ENCODE measurements around the gene CCDC171.

GRCh38 chr9:15570769-15571168 lies 17.9 kb downstream of the CCDC171 start:
- TF ChIP-seq ZNF274 (IDR thresholded peaks at IDR 0.05; ENCODE audit: low read depth, low read length) (no peak), RAD21 (IDR thresholded peaks at IDR 0.05; ENCODE audit: low read depth) (no peak), EZH2 (IDR thresholded peaks at IDR 0.05) (no peak), POLR2AphosphoS5 (IDR thresholded peaks at IDR 0.05; ENCODE audit: low read depth, low read length) (no peak), EZH2phosphoT487 (IDR thresholded peaks at IDR 0.05; ENCODE audit: borderline replicate concordance) (no peak), YY1 (IDR thresholded peaks at IDR 0.05; ENCODE audit: extremely low read depth, insufficient replicate concordance, low read depth, low read length) (no peak)
- TF ChIP-seq, protein P1, sequence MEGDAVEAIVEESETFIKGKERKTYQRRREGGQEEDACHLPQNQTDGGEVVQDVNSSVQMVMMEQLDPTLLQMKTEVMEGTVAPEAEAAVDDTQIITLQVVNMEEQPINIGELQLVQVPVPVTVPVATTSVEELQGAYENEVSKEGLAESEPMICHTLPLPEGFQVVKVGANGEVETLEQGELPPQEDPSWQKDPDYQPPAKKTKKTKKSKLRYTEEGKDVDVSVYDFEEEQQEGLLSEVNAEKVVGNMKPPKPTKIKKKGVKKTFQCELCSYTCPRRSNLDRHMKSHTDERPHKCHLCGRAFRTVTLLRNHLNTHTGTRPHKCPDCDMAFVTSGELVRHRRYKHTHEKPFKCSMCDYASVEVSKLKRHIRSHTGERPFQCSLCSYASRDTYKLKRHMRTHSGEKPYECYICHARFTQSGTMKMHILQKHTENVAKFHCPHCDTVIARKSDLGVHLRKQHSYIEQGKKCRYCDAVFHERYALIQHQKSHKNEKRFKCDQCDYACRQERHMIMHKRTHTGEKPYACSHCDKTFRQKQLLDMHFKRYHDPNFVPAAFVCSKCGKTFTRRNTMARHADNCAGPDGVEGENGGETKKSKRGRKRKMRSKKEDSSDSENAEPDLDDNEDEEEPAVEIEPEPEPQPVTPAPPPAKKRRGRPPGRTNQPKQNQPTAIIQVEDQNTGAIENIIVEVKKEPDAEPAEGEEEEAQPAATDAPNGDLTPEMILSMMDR (IDR thresholded peaks at IDR 0.05 in 2 of 3, conservative IDR thresholded peaks at IDR 0.05 in 1 of 3; ENCODE audit: borderline replicate concordance in 1 of 3, insufficient read depth in 1 of 3, low read depth in 2 of 3, low read length in 2 of 3), result no peak
- TF ChIP-seq, protein P2, sequence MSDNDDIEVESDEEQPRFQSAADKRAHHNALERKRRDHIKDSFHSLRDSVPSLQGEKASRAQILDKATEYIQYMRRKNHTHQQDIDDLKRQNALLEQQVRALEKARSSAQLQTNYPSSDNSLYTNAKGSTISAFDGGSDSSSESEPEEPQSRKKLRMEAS (IDR thresholded peaks at IDR 0.05), result no peak
